Activated CD4-positive, CD25-positive, alpha-beta regulatory T cell (primary cell): ENCODE measurements around the gene FAM118B.
"Not testable (repeated sequence)": the region's sequence is repeated elsewhere in the genome, so short reads cannot be mapped to it uniquely, and the experiment has no call there.

Source experiments
- DNase-seq, 4 experiments: peaks; one replicate each; lab custom pipeline; 2025; lab: John Stamatoyannopoulos, UW

The FAM118B gene

DNA sequence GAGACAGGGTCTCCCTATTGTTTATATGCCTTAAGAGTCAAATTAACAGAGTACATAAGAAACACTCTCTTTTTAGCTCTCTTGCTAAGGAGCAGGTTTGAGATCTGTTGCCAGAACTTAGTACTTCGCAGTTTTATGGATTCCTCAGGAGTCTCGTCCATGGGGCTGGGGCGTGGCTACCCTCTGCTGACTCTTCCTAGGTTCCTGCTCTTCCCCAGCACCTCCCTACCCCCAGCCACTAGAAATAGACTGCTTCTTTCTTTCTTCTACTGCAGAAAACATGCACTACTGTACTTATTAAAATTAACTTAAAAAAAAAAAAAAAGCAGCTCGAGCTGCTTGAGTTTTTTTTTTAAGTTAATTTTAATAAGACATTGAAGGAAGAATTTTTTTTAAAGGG is 8.0 kb downstream of the FAM118B start:
- DNase-seq: no peak

DNA sequence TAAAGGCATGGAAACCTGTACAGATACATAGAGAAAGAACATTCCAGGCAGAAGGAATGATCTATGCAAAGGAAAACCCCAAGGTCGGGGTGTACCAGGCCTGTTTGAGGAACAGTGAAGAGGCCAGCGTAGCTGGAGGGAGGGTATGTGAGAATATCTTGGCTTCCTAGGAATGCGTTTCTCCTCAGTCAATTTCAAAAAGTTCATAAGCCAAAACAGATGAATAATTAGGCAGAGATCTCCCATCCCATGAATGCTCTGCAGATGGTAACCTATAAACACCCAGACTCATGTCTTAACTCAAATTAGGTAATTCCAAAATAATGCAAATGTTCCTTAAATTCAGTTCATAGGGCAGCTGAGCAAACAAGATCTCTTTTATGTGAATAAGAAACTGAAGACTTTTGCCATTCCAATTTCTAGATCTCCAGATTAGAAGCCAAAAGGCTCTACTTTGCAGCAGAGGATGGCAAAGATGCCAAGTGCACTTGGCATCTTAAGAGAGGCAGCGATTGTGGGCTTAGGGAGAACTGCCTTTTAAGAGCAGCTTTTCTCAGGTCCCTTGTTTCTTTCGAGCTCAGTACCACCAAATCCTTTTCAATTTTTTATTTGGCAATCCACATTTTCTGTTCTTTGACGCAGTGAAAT is 13.2 kb downstream of the FAM118B start:
- DNase-seq: no peak

DNA sequence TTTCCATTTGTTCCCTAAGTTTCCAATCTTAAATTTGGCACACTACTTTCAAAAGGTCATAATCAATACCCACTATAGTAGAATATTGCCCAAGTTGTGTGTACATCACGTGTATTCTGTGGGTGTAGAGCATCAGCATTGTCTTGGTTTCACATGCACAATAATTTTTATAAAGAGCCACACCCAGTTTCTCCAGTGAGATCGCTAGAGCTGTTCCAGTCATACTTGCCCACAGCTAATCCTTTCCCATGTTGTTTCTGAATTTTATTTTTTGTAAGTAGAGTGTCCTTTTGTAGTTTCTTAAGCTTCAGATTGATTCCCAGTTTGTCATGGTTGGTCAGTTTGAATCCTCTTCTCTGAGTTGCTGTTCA is 13.7 kb downstream of the FAM118B start:
- no peak for DNase-seq

DNA sequence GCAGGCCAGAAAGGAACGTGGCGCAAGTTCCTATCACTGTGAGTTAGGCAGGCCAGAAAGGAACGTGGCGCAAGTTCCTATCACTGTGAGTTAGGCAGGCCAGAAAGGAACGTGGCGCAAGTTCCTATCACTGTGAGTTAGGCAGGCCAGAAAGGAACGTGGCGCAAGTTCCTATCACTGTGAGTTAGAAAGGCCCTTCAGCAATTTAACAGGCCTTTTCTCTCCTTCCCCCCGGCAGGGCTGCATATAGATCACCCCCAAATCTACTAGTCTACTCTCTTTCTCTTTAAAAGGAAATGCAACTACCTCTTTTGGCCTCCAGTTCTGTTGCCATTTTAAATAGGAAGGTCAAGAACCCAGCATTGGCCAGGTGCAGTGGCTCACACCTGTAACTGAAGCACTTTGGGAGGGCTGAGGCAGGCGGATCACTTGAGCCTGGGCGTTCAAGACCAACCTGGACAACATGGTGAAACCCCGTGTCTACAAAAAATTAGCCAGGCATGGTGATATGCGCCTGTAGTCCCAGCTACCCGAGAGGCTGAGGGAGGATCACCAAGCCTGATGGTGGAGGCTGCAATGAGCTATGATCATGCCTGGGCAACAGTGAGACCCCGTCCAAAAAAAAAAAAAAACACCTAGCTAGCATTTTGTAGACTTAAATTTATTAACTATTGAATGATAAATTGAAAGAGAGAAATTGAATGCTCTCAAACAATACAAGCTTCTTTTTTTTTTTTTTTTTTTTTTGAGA is 14.9 kb downstream of the FAM118B start:
- DNase-seq: no peak

DNA sequence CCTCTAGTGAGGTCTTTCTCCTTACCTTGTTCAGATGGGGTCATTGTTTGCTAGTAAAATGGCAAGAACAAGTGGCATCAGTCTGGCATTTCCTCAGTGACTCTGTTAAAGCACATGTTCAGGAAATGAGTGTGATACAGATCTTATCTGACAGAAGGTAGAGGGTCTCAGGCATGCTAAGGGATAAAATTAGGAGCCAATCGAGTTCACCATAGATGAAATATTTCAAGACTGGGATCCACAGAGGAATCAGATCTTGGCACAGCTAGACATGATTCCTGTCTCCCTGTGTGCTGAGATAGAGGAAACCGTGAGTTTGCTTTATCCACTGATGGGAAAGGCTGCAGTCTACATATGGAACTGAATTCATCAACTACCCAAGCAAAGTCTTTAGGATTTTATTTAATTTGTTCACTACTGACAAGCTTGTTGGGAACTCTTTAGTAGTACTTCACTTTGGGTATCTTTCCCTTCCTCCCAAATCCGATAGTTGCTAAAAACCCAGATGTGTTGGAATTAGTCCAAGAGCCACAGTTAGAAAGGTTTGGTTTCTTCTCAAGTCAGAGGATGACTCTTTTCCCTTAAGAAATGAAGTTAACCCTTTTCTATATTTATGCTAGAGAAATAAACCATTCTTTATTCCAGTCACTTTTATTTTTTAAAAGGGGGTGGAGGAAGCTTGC is 18.4 kb downstream of the FAM118B start:
- DNase-seq: no peak

DNA sequence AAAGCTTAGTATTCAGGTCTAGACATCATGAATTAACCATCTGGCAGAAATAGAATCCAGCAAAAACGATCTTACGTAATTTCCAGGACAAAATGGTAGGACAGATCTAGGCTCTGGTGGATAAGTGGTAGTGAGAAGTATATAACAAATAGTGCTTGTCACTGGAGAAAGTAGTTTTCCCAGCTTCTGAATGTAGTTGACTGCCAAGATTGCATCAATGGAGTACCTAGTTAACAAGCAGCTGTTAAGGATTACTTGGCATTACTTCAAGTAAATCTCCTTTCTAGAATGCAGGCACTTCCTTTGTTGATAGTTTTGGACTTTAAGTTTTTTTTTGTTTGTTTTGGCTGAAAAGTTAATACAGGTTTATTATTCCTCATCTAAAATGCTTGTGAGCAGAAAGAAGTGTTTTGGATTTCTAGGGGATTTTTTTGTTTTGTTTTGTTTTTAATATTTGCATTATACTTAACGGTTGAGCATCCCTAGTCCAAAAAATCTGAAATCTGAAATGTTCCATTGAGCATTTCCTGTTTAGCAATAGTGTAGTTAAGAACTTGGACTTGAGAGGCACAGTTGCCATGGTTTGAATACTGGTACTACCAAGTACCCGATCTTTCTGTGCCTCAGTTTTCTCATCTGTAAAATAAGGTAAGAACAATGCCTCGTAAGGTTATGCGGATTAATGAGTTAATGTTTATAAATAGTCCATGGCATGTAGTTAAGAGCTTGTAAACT is 20.3 kb downstream of the FAM118B start:
- no peak for DNase-seq

DNA sequence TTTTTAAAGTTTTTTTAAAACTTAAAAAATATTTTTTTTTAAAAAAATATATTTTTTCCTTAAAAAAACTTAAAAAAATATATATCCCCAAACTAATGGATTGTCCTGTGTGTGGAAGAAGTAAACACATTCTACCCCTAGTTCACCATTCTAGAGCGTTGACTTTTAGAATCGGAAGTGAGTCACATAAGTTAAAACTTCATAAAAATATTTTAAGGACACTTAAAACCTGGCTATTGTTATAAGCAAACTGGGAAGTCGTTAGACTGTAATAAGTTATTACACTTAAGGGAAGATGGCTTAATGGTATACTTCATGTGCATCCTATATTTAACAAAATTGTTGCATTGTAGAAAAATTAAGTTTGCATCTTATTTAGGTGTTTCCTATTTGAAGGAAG is 21.1 kb downstream of the FAM118B start:
- DNase-seq: no peak

DNA sequence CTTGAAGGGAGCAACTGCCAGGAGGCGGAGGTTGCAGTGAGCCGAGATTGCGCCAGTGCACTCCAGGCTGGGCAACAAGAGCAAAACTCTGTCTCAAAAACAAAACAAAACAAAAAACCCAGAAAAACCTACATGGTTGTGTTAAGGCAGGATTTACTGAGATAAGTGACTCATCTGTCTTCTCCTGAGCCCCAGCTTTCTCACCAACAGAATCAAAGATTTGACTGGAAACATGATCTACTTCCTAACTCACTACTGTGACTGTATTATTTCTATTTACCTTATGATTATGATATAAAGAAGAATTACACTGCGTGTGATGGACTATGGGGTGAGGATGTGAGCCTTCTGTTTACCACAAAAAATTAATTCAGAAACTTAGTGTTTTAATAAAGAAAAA is 21.8 kb downstream of the FAM118B start:
- no peak for DNase-seq

DNA sequence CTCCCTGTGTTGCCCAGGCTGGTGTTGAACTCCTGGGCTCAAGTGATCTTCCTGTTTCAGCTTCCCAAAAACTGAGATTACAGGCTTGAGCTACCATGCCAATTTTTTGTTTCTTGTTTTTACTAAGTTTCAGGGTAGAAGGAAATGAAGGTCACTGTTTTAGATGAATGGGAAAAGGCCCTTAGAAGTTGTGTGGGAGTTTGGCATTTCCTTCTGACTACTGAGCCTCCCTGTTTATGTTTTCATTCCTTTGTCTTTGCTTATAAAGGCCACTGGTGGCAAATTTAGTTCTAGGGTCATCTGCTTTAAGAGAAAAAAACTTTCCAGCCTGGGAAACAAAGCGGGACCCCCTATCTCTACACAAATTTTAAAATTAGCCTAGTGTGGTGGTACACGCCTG is 35.1 kb downstream of the FAM118B start:
- DNase-seq: no peak

DNA sequence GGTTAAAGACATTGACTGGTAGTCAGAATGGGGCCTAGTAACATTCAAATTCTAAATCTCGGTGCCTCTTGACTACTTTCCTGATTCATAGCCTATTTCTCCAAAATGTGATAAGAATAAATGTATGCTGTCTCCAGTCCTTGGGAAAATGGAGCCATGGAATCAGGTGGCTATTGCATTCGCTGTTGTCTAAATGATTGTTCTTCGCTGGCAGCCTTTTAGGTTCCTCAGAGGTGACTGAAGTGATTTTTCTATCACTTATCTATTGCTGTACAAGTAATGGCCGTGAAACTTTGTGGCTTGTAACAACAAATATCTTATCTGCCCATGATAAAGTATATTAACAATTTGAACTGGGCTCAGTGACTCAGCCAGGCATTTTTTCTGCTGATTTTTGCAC is 41.7 kb downstream of the FAM118B start:
- no peak for DNase-seq

DNA sequence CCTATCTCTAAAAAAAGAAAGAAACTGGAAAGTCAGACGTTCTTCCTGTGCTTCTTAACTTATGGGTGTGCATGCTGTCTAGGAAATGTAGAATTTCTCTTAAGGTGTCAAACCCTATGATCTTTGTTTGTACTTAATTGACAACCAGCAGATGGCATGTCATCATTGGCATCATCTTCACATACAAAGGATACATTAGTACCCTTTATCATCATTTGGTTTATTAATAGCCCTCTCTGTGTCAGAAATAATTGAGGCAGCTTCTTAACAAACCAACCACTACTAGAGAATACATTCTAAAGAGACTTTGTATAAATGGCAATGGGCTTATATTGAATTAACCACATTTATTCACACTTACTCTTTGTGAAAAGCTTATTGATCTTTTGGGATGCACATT is 43.2 kb downstream of the FAM118B start:
- DNase-seq: no peak

DNA sequence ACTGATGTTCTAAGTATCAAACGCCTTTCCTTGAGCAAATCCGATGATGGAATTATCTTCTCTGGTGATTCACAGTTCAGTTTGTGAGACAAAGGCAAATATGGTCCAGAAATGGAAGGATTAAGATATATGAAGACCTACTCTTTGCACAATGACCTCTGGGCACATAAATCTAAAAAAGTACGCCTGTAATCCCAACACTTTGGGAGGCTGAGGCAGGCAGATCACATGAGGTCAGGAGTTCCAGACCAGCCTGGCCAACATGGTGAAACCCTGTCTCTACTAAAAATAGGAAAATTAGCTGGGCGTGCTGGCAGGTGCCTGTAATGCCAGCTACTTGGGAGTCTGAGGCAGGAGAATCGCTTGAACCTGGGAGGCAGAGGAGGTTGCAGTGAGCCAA is 43.9 kb downstream of the FAM118B start:
- not testable (repeated sequence) for DNase-seq

DNA sequence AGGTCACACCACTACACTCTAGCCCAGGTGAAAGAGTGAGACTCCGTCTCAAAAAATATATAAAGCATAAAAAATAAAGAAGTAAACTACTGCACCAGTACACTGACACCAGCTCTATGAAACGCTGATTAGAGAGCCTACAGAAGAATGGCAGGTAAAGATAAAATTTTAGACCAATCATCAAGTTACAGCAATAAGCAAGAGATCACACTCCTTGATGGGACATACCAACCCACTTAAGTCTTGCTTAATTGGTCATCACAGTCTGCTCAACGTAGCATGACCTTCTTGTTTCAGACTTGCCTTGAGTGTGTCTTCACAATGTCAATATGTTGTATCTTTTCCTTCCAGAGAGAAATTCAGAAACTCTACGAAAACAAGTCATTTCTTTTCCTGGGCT is 44.6 kb downstream of the FAM118B start:
- no peak for DNase-seq

DNA sequence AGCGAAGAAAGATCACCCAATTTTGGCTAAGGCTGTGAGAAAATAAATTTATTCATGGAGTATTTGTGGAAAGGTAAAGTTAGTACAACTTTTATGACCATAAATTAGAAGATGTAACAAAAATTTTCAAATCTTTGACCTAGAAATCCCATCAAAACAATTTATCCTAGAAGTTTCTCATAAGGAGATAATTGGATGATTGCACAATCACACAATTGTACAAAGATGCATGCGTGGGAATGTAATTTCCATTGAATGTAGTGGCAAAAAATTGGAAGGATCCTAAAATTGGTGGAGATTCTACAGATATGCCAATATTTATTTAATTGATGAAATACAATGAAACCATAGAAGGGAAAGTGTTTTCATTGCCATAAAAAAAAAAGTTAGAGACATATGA is 45.6 kb downstream of the FAM118B start:
- no peak for DNase-seq

DNA sequence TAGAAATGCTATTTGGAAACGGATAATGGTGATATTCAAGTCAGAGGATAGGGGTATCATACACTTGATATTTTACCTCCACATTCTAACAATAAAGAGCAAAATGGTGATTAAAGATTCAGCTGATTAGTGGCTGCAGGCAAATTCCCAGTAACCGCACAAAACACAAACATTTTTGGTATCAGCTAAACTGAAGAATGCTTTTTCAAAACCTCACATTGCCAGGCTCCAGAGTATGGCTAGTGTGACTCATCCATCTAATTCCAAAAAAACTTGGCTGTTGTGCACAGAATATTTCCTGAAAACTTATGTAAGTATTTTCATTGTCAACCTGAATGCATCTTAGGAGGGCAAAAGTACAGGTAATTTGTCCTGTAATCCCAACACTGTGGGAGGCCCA is 46.2 kb downstream of the FAM118B start:
- DNase-seq: no peak

DNA sequence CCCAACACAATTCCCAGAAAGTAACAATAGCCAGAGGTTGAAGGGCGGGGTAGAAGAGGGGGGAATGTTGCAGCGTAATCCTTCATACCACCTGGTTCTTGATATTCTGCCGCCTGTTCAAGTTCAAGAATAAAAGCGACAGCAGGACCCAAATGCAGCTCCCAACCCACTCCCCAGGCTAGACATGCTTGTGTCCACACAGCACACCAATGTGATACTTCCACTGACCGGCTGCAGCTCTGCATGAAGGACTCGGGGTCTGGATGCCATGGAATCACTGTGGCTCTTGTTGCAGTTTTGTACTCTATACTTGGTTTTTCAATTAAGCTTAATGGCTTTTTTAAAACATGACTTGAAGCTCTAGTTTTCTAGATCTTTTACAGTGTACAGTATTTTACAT is 50.6 kb downstream of the FAM118B start:
- DNase-seq: no peak

DNA sequence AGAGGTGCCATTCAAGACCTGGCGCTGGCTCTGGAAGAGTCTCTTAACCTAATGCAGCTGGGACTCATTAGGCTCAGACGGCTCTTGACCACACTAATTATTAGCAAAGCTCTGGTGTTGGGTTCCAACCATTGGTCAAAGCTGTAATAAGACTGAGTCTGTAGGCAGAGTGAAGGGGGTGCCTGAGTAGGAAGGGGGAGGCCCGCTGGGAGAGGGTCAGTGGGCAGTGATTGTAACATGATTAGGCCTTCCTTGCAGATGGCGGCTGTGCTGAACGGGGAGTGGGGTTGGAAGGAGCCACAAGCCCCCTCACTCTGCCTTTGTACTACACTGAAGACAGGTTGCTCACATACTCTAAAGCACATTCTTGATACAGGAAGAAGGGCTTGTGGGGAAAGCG is 51.9 kb downstream of the FAM118B start:
- DNase-seq: no peak

DNA sequence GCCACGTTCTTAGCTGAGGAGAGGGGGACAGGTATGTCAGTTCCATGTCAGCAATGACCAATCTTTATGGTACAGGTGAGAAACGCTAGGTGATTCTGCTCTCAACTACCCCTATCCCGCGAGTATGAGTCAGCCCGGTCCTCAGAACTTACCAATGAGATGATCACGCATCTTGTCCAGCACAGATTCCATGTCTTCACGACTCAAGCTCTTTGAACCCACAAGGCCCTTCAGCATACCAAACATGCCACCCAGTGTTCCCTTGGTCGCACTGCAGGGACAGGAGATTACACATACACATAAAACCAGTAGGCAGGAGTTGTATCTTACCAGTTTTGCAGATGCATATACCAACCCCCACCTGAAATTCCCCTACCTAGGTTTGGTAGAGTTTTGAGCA is 54.2 kb downstream of the FAM118B start:
- no peak for DNase-seq

DNA sequence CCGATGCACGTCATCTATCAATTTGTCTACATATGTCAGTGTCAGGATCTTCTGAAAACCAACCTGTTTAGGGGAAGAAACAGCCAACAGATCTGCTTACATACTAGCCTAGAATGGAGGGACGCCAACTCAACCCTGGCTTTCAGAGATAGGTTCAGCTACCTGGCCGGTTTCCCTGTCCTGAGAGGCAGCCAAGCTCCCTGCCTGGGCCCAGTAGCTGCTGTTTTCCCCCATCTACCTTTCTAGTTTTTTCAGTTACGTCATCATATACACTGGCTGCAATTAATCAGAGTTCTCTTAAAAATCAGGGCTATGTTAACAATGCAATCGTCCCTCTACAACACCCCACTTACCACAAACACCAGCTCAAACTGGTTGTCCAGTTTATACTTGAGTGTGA is 56.1 kb downstream of the FAM118B start:
- DNase-seq: no peak

DNA sequence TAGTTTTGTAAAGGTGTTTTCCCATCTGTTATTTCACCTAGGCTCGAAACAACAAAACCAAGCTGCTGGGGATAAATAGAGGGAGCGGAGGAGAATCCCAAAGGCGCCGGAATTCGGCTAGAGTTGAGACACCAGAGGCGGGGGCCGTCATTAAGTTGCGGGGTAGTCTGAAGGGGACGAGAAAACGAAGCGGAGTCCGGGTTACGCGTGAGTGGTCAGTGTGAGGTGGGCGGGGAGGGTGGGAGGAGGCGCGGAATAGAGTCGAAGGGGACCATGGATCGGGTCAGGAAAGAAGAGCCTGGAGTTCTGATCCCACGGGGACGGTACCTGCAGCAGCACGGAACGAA is 56.8 kb downstream of the FAM118B start:
- DNase-seq: no peak

DNA sequence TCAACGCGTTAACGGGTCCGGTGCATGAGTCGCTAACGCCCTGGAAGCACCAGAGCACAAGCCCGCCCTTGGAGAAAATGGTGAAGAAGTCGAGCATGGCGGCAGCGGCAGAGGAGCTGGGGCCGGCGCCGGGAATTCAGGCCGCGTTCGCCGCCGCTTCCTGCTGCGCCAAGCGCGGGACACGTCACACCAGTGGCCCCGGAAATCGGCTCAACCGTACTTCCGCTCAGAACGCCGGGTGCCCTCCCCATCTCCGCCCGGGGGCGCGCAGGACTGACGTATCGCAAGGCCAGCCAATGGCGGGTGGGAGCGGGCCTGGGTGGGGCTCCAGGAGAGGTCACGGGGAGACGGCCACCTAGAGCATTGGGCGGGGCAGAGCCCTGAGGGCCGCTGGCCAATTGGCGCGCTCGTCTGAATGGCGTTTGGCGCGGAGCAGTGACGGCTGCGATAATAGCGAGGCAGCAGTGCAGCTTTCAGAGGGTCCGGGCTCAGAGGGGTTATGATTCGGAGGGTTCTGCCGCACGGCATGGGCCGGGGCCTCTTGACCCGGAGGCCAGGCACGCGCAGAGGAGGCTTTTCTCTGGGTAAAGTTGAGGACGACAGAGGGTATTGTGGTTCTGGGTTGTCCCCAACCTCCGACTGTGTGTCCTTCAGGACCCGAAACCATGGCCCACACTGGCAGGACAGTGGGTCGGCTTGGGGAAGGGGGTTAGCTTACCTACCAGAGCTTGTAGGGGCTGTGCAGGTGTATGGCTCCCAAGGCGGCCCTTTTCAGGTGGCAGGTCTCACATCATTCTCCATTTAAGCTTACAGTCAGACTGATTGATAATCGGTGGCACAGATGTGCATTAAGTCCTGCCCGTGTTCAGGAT is 57.4 kb downstream of the FAM118B start, which contains the start of the genes FOXRED1 and SRPRA:
TSS of gene FOXRED1 (plus strand) at position 447 of the 872 bp plus-strand sequence. CDS start at position 500, 53 bp downstream.
TSS of gene SRPRA (minus strand) at position 188 of the 872 bp plus-strand sequence. CDS start at position 97, 91 bp downstream.
- peak; percentile 99 for DNase-seq

DNA sequence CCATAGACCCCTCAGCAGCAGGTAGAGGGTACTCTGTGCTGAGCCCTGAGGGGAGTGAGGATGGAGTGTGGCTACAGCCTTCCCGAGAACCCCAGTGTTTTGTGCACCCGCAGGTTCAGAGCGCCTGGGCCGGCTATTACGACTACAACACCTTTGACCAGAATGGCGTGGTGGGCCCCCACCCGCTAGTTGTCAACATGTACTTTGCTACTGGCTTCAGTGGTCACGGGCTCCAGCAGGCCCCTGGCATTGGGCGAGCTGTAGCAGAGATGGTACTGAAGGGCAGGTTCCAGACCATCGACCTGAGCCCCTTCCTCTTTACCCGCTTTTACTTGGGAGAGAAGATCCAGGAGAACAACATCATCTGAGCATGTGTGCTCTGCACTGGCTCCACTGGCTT is 65.7 kb downstream of the FAM118B start:
- no peak for DNase-seq
